PC-3 (cell line): ENCODE data around the gene EPB41L5. TPM values are rescaled to one million over a fixed set of nuclear protein-coding genes. Genes with fewer than 3 reads are reported as not detected.
"Not testable (repeated sequence)": the region's sequence is repeated elsewhere in the genome, so short reads cannot be mapped to it uniquely, and the experiment has no call there.

Experiments
- ATAC-seq: fragments of 200-7000 bp; cut with Tn5 transposase; 2 replicates; pipeline ENCODE4 v1.9.1; 2020; ENCODE audit warnings: mild to moderate bottlenecking, moderate library complexity
- BruUV-seq: library from RNA; stranded (reverse); fragments of 400-500 nt; replicated peaks from 2 replicates; lab custom pipeline; 2021; lab: Mats Ljungman, UMichigan
- CTCF ChIA-PET: fragments of 300-600 bp; sonication (Branson Sonifier 250); formaldehyde crosslinking; loops from one replicate; lab custom pipeline; 2022; ENCODE audit warnings: antibody characterized with exemption; lab: Charles Lee
- POLR2A ChIA-PET: fragments of 300-600 bp; sonication (Branson Sonifier 250); formaldehyde crosslinking; loops from one replicate; lab custom pipeline; 2022; ENCODE audit warnings: antibody characterized with exemption; ENCODE audit not compliant: unreplicated experiment; lab: Charles Lee
- DNase-seq: peaks from one replicate; pipeline ENCODE4 v3.0.0-alpha.2; 2015
- H2AFZ ChIP-seq: fragments of 300-600 bp; sonication (generic); 2 replicates; pipeline ENCODE4 v1.6.0; 2016; ENCODE audit warnings: antibody characterized with exemption, low read length
- H3F3A ChIP-seq: fragments of 300-600 bp; sonication (generic); one replicate; pipeline ENCODE4 v1.6.0; 2017; ENCODE audit warnings: antibody characterized with exemption, low read length, control low read depth, mild to moderate bottlenecking; ENCODE audit not compliant: unreplicated experiment
- H3K27ac ChIP-seq: fragments of 300-600 bp; sonication (generic); 2 replicates; pipeline ENCODE4 v1.5.1; 2016; ENCODE audit warnings: mild to moderate bottlenecking, low read length
- H3K27me3 ChIP-seq: fragments of 300-600 bp; sonication (generic); 2 replicates; pipeline ENCODE4 v1.6.1; 2016; ENCODE audit warnings: low read length, mixed read lengths
- H3K36me3 ChIP-seq: fragments of 300-600 bp; sonication (generic); 2 replicates; pipeline ENCODE4 v1.6.1; 2016; ENCODE audit warnings: low read depth, mixed run types, low read length, mixed read lengths
- H3K4me1 ChIP-seq: fragments of 300-600 bp; sonication (generic); 2 replicates; pipeline ENCODE4 v1.5.1; 2016; ENCODE audit warnings: low read length; ENCODE audit not compliant: insufficient read depth
- H3K4me2 ChIP-seq: fragments of 300-600 bp; sonication (generic); 2 replicates; pipeline ENCODE4 v1.6.0; 2016; ENCODE audit warnings: low read length
- H3K4me3 ChIP-seq: fragments of 300-600 bp; sonication (generic); 2 replicates; pipeline ENCODE4 v1.5.1; 2016; ENCODE audit warnings: mild to moderate bottlenecking, low read length, mixed read lengths
- H3K79me2 ChIP-seq: fragments of 300-600 bp; sonication (generic); 2 replicates; pipeline ENCODE4 v1.6.1; 2017; ENCODE audit warnings: low read length, mixed read lengths
- H3K9ac ChIP-seq: fragments of 300-600 bp; sonication (generic); 2 replicates; pipeline ENCODE4 v1.6.0; 2016; ENCODE audit warnings: mild to moderate bottlenecking, low read length
- H3K9me2 ChIP-seq: fragments of 300-600 bp; sonication (generic); replicated peaks from 2 replicates; pipeline ENCODE4 v1.6.1; 2016; ENCODE audit warnings: mixed run types, low read length, mixed read lengths
- H3K9me3 ChIP-seq: fragments of 300-600 bp; sonication (generic); 2 replicates; pipeline ENCODE4 v1.6.1; 2016; ENCODE audit warnings: low read length, mixed read lengths
- H4K20me1 ChIP-seq: fragments of 300-600 bp; sonication (generic); 2 replicates; pipeline ENCODE4 v1.6.1; 2016; ENCODE audit warnings: low read length, mixed read lengths
- CTCF ChIP-seq: fragments of 300-600 bp; sonication (generic); conservative IDR thresholded peaks from 2 replicates; pipeline ENCODE4 v1.5.1; 2017; ENCODE audit warnings: antibody characterized with exemption, low read depth, mild to moderate bottlenecking, low read length
- EZH2 ChIP-seq: fragments of 300-600 bp; sonication (generic); IDR thresholded peaks from one replicate; pipeline ENCODE4 v1.6.1; 2017; ENCODE audit warnings: antibody characterized with exemption, mild to moderate bottlenecking, low read length; ENCODE audit not compliant: unreplicated experiment
- EZH2phosphoT487 ChIP-seq: fragments of 300-600 bp; sonication (generic); IDR thresholded peaks from 2 replicates; pipeline ENCODE4 v1.6.1; 2018; ENCODE audit warnings: mild to moderate bottlenecking, antibody characterized with exemption, low read length, borderline replicate concordance
- intact Hi-C: fragments of 100-400 bp; cut with micrococcal nuclease; formaldehyde crosslinking; loops from 2 replicates; pipeline ENCODE4 v1.9.0; 2023
- total RNA-seq: library from RNA; depleted of rRNA; stranded (reverse); fragments of >200 nt; gene quantifications from 2 replicates; pipeline ENCODE4 v1.2.3, GENCODE V29; 2014

Gene EPB41L5
- total RNA-seq, 1 experiment from 2014 or later, result 11.7 TPM

- Histone ChIP-seq H3K27ac (no peak overlapping the region), H3F3A (no peaks in the 10 kb centered on the region), H3K4me3 (no peak overlapping the region), H3K9me3 (no peaks in the 10 kb centered on the region), H3K36me3 (no peaks in the 10 kb centered on the region), H3K79me2 (no peaks in the 10 kb centered on the region), H4K20me1 (no peaks in the 10 kb centered on the region), H2AFZ (no peak overlapping the region), H3K4me1 (no peaks in the 10 kb centered on the region), H3K4me2 (no peak overlapping the region), H3K27me3 (no peaks in the 10 kb centered on the region), H3K9me2 (no peaks in the 10 kb centered on the region), H3K9ac (no peak overlapping the region)
- POLR2A ChIA-PET, result no interaction called here
- ATAC-seq (no peak), DNase-seq (no peak)
- intact Hi-C loops, result no loop called here
- BruUV-seq, result no TSS peak
- CTCF ChIA-PET, result no interaction called here
- TF ChIP-seq CTCF, result no peak
- TF ChIP-seq EZH2, result no peak
- TF ChIP-seq EZH2phosphoT487, result no peak
These were observed 105.1 kb downstream of the EPB41L5 start for GRCh38 chr2:120118018-120118417.

DNA sequence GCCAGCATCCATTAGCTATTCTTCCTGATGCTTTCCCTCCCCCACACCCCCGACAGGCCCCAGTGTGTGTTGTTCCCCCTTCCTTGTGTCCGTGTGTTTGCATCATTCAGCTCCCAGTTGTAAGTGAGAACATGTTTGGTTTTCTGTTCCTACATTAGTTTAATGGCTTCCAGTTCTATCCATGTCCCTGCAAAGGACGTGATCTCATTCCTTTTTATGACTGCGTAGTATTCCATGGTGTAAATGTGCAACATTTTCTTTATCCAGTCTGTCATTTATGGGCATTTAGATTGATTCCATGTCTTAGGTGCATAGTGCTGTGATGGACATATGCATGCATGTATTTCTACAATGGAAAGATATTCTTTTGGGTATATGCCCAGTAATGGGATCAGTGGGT is 105.6 kb downstream of the EPB41L5 start:
- CTCF ChIA-PET, result no interaction called here

GRCh38 chr2:120121337-120121736 is 108.5 kb downstream of the EPB41L5 start:
- H3K4me3 ChIP-seq, H4K20me1 ChIP-seq, intact Hi-C loops, BruUV-seq, H3F3A ChIP-seq, H3K9ac ChIP-seq, H3K4me1 ChIP-seq, H3K4me2 ChIP-seq, H3K27me3 ChIP-seq, POLR2A ChIA-PET, H3K9me2 ChIP-seq, DNase-seq, H3K36me3 ChIP-seq, H3K27ac ChIP-seq, H3K9me3 ChIP-seq, CTCF ChIA-PET, H3K79me2 ChIP-seq, ATAC-seq, H2AFZ ChIP-seq: not testable (repeated sequence)

More for the DNA sequence above, 105.6 kb downstream of the EPB41L5 start:
- TF ChIP-seq EZH2phosphoT487, result no peak
- TF ChIP-seq CTCF, result no peak
- TF ChIP-seq EZH2, result no peak
- H3K27me3 ChIP-seq, result no peaks in the 10 kb centered on the region
- H4K20me1 ChIP-seq, result no peaks in the 10 kb centered on the region
- ATAC-seq, result no peak
- H3K79me2 ChIP-seq, result no peaks in the 10 kb centered on the region
- no peaks in the 10 kb centered on the region for H3K9me2 ChIP-seq
- no peak for DNase-seq
- H3K4me3 ChIP-seq, result no peak overlapping the region
- no peak overlapping the region for H2AFZ ChIP-seq
- H3K4me2 ChIP-seq, result no peak overlapping the region
- no peaks in the 10 kb centered on the region for H3K4me1 ChIP-seq
- POLR2A ChIA-PET, result no interaction called here
- no peak overlapping the region for H3K9ac ChIP-seq
- no peaks in the 10 kb centered on the region for H3K36me3 ChIP-seq
- no TSS peak for BruUV-seq
- intact Hi-C loops, result no loop called here
- H3K27ac ChIP-seq, result no peak overlapping the region
- no peaks in the 10 kb centered on the region for H3K9me3 ChIP-seq
- no peaks in the 10 kb centered on the region for H3F3A ChIP-seq
